HepG2 (cell line): ENCODE data around the gene FRK. TPM values are rescaled to one million over a fixed set of nuclear protein-coding genes. Genes with fewer than 3 reads are reported as not detected.

Experiments used
- EED ChIP-seq: sonication (generic); formaldehyde crosslinking; IDR thresholded peaks from 2 replicates; pipeline ENCODE4 v1.5.0; 2020; ENCODE audit warnings: mild to moderate bottlenecking, missing genetic modification reagents
- GLMP ChIP-seq: sonication (generic); formaldehyde crosslinking; IDR thresholded peaks from 2 replicates; pipeline ENCODE4 v1.9.0; 2021; ENCODE audit warnings: missing genetic modification reagents, mild to moderate bottlenecking, borderline replicate concordance
- GZF1 ChIP-seq: sonication (generic); formaldehyde crosslinking; IDR thresholded peaks from 2 replicates; pipeline ENCODE4 v1.5.1; 2020; ENCODE audit warnings: mild to moderate bottlenecking, missing genetic modification reagents
- HDAC1 ChIP-seq: sonication (generic); formaldehyde crosslinking; IDR thresholded peaks from 2 replicates; pipeline ENCODE4 v1.5.1; 2020; ENCODE audit warnings: mild to moderate bottlenecking, missing genetic modification reagents
- HOXA5 ChIP-seq: sonication (generic); formaldehyde crosslinking; IDR thresholded peaks from 2 replicates; pipeline ENCODE4 v1.4.0; 2020; ENCODE audit warnings: missing genetic modification reagents
- MLXIP ChIP-seq: sonication (generic); formaldehyde crosslinking; IDR thresholded peaks from 2 replicates; pipeline ENCODE4 v1.9.0; 2021; ENCODE audit warnings: missing genetic modification reagents, borderline replicate concordance
- NCOR1 ChIP-seq: fragments of 200-600 bp; sonication (generic); IDR thresholded peaks from 2 replicates; pipeline ENCODE4 v1.7.0; 2017; ENCODE audit warnings: antibody characterized with exemption, low read length, borderline replicate concordance
- POGZ ChIP-seq: sonication (generic); formaldehyde crosslinking; IDR thresholded peaks from 2 replicates; pipeline ENCODE4 v1.4.0; 2020; ENCODE audit warnings: mild to moderate bottlenecking, missing genetic modification reagents
- POLR2G ChIP-seq: fragments of 200-400 bp; formaldehyde crosslinking; IDR thresholded peaks from 2 replicates; pipeline ENCODE4 v1.6.1; 2018; ENCODE audit warnings: mild to moderate bottlenecking, low read depth, low read length, moderate library complexity
- RXRB ChIP-seq: IDR thresholded peaks from 2 replicates; pipeline ENCODE4 v1.6.1; 2016; ENCODE audit warnings: borderline replicate concordance, missing genetic modification reagents, missing compliant biosample characterization
- SALL1 ChIP-seq: sonication (generic); formaldehyde crosslinking; IDR thresholded peaks from 2 replicates; pipeline ENCODE4 v1.8.0; 2022; ENCODE audit warnings: mild to moderate bottlenecking, missing genetic modification reagents
- STAG1 ChIP-seq: sonication (generic); formaldehyde crosslinking; IDR thresholded peaks from 2 replicates; pipeline ENCODE4 v1.4.0; 2020; ENCODE audit warnings: missing genetic modification reagents
- ZBTB38 ChIP-seq: sonication (generic); formaldehyde crosslinking; IDR thresholded peaks from 2 replicates; pipeline ENCODE4 v1.5.1; 2020; ENCODE audit warnings: mild to moderate bottlenecking, missing genetic modification reagents
- ZFX ChIP-seq: sonication (generic); formaldehyde crosslinking; IDR thresholded peaks from 2 replicates; pipeline ENCODE4 v1.4.0; 2020; ENCODE audit warnings: mild to moderate bottlenecking, low read depth, missing genetic modification reagents, moderate library complexity
- ZNF331 ChIP-seq: sonication (generic); formaldehyde crosslinking; IDR thresholded peaks from 2 replicates; pipeline ENCODE4 v1.4.0; 2020; ENCODE audit warnings: missing genetic modification reagents
- ZNF367 ChIP-seq: sonication (generic); formaldehyde crosslinking; IDR thresholded peaks from 2 replicates; pipeline ENCODE4 v1.4.0; 2020; ENCODE audit warnings: missing genetic modification reagents, borderline replicate concordance
- ZNF607 ChIP-seq: sonication (generic); formaldehyde crosslinking; IDR thresholded peaks from 2 replicates; pipeline ENCODE4 v1.5.1; 2020; ENCODE audit warnings: missing genetic modification reagents, mild to moderate bottlenecking, borderline replicate concordance
- ZNF816 ChIP-seq: sonication (generic); formaldehyde crosslinking; IDR thresholded peaks from 2 replicates; pipeline ENCODE4 v1.8.0; 2022; ENCODE audit warnings: missing genetic modification reagents, mild to moderate bottlenecking, borderline replicate concordance
- polyA plus RNA-seq, 8 experiments: library from polyadenylated mRNA; depleted of rRNA in 3 of 8; stranded (reverse) in 7 of 8; unstranded in 1 of 8; fragments of >200 nt; fragmentation: Illumina TruSeq in 4 of 8; extraction: Trizol in 4 of 8; gene quantifications; 2 replicates each; pipeline versions ENCODE4 v1.2.1 to v1.2.3, GENCODE V29; 2011 to 2016; ENCODE audit warnings: low read depth in 4 of 8, missing spikeins in 1 of 8, mixed read lengths in 1 of 8; ENCODE audit not compliant: insufficient read depth in 1 of 8
- total RNA-seq, 5 experiments: library from RNA; depleted of rRNA; stranded (reverse); fragments of >200 nt; fragmentation: Illumina TruSeq; extraction: Trizol; gene quantifications; 2 replicates each; pipeline ENCODE4 v1.2.3, GENCODE V29; 2016; ENCODE audit warnings: low read depth in 1 of 5
- TF ChIP-seq, protein P1 (sequence below): sonication (generic); formaldehyde crosslinking; IDR thresholded peaks from 2 replicates; pipeline ENCODE4 v1.4.0; 2020; ENCODE audit warnings: missing genetic modification reagents, borderline replicate concordance

The FRK gene
- total and polyA plus RNA-seq, 2 of the 13 experiments (the other 11 are each of a cell fraction or from before 2014, with no cell fraction given) = 1.3 to 2.9 TPM

- TF ChIP-seq ZNF816 (CRISPR knock-in tag) (no peak), ZNF607 (CRISPR knock-in tag) (no peak), HOXA5 (no peak), ZBTB38 (no peak), GZF1 (no peak), RXRB (CRISPR knock-in tag) (peak; percentile 9; the same call in 1 of the 2 replicates), POLR2G (no peak), SALL1 (CRISPR knock-in tag) (peak; percentile 85), ZNF367 (CRISPR knock-in tag) (no peak), MLXIP (CRISPR knock-in tag) (no peak), GLMP (CRISPR knock-in tag) (no peak), POGZ (CRISPR knock-in tag) (peak; percentile 87), EED (CRISPR knock-in tag) (no peak), ZFX (peak; percentile 25; the same call in 1 of the 2 replicates), NCOR1 (peak; percentile 88), STAG1 (CRISPR knock-in tag) (no peak), ZNF331 (0 out of 2 replicates have a peak, but pooled peaks have one; percentile 32), HDAC1 (peak; percentile 20; the same call in 1 of the 2 replicates)
- TF ChIP-seq, protein P1, sequence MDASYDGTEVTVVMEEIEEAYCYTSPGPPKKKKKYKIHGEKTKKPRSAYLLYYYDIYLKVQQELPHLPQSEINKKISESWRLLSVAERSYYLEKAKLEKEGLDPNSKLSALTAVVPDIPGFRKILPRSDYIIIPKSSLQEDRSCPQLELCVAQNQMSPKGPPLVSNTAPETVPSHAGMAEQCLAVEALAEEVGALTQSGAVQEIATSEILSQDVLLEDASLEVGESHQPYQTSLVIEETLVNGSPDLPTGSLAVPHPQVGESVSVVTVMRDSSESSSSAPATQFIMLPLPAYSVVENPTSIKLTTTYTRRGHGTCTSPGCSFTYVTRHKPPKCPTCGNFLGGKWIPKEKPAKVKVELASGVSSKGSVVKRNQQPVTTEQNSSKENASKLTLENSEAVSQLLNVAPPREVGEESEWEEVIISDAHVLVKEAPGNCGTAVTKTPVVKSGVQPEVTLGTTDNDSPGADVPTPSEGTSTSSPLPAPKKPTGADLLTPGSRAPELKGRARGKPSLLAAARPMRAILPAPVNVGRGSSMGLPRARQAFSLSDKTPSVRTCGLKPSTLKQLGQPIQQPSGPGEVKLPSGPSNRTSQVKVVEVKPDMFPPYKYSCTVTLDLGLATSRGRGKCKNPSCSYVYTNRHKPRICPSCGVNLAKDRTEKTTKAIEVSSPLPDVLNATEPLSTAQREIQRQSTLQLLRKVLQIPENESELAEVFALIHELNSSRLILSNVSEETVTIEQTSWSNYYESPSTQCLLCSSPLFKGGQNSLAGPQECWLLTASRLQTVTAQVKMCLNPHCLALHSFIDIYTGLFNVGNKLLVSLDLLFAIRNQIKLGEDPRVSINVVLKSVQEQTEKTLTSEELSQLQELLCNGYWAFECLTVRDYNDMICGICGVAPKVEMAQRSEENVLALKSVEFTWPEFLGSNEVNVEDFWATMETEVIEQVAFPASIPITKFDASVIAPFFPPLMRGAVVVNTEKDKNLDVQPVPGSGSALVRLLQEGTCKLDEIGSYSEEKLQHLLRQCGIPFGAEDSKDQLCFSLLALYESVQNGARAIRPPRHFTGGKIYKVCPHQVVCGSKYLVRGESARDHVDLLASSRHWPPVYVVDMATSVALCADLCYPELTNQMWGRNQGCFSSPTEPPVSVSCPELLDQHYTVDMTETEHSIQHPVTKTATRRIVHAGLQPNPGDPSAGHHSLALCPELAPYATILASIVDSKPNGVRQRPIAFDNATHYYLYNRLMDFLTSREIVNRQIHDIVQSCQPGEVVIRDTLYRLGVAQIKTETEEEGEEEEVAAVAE (CRISPR knock-in tag) = no peak
Measured at GRCh38 chr6:116015983-116016382, 44.7 kb downstream of the FRK start (continued).
